CMK (cell line): Measurements from ENCODE around the gene FAM53A.

Experiments used
- DNase-seq: peaks from one replicate; pipeline ENCODE4 v3.0.0-alpha.2; 2010; ENCODE audit warnings: low read depth

Gene FAM53A

GRCh38 chr4:1639299-1639868 is 44.7 kb downstream of the FAM53A start:
- no peak for DNase-seq

- no peak for DNase-seq
Measured at GRCh38 chr4:1638873-1639272, 45.2 kb downstream of the FAM53A start.

GRCh38 chr4:1638272-1638598 is 45.9 kb downstream of the FAM53A start:
- DNase-seq, result no peak

GRCh38 chr4:1637580-1638271 is 46.4 kb downstream of the FAM53A start:
- DNase-seq, result no peak

- DNase-seq, result no peak
Measured at GRCh38 chr4:1636490-1637211, 47.5 kb downstream of the FAM53A start.

GRCh38 chr4:1635464-1635863 is 48.6 kb downstream of the FAM53A start:
- DNase-seq, result no peak

- no peak for DNase-seq
Measured at GRCh38 chr4:1633993-1634392, 50.1 kb downstream of the FAM53A start.

- peak; percentile 68 for DNase-seq
Measured at GRCh38 chr4:1632109-1633104, 51.7 kb downstream of the FAM53A start.

- DNase-seq, result no peak
Measured at GRCh38 chr4:1631136-1631535, 53.0 kb downstream of the FAM53A start.

GRCh38 chr4:1630266-1630665 is 53.8 kb downstream of the FAM53A start:
- DNase-seq, result no peak

- DNase-seq, result peak; percentile 86
Measured at GRCh38 chr4:1629699-1630083, 54.4 kb downstream of the FAM53A start.

GRCh38 chr4:1628892-1629698 is 55.0 kb downstream of the FAM53A start:
- DNase-seq, result no peak

- no peak for DNase-seq
Measured at GRCh38 chr4:1627417-1628313, 56.4 kb downstream of the FAM53A start.

- DNase-seq, result no peak
Measured at GRCh38 chr4:1626941-1627340, 57.2 kb downstream of the FAM53A start.

- DNase-seq, result no peak
Measured at GRCh38 chr4:1626151-1626550, 58.0 kb downstream of the FAM53A start.

GRCh38 chr4:1625600-1626138 is 58.4 kb downstream of the FAM53A start:
- no peak for DNase-seq

GRCh38 chr4:1624519-1624910 is 59.6 kb downstream of the FAM53A start:
- DNase-seq, result no peak

GRCh38 chr4:1623821-1624518 is 60.1 kb downstream of the FAM53A start:
- DNase-seq, result no peak

GRCh38 chr4:1623400-1623799 is 60.7 kb downstream of the FAM53A start:
- DNase-seq, result no peak

- DNase-seq, result no peak
Measured at GRCh38 chr4:1622956-1623355, 61.2 kb downstream of the FAM53A start.
